K562 (cell line): ENCODE results near the gene PLIN5. TPM values are rescaled to one million over a fixed set of nuclear protein-coding genes. Genes with fewer than 3 reads are reported as not detected.

ENCODE experiments used
- CREB1 ChIP-seq, 2 experiments: sonication (generic) in 1 of 2; formaldehyde crosslinking in 1 of 2; IDR thresholded peaks; 2 replicates each; pipeline versions ENCODE4 v1.6.1 to v1.8.0; 2012 to 2022; ENCODE audit warnings: inconsistent platforms in 1 of 2, mild to moderate bottlenecking in 1 of 2, missing genetic modification reagents in 1 of 2, moderate library complexity in 1 of 2
- ETV1 ChIP-seq: fragments of 450-650 bp; conservative IDR thresholded peaks from 2 replicates; pipeline ENCODE4 v1.6.1; 2016; ENCODE audit warnings: missing genetic modification characterization, control low read depth, low read depth, missing compliant biosample characterization
- GABPA ChIP-seq: fragments of 200-800 bp; sonication (Bioruptor generic); conservative IDR thresholded peaks from 2 replicates; pipeline ENCODE4 v1.6.1; 2016; ENCODE audit warnings: low read depth, missing genetic modification characterization, missing compliant biosample characterization
- HDAC1 ChIP-seq, 2 experiments: fragments of 450-650 bp; IDR thresholded peaks; 2 replicates each; pipeline ENCODE4 v1.6.1; 2016 to 2017; ENCODE audit warnings: inconsistent platforms in 1 of 2, mild to moderate bottlenecking in 1 of 2, moderate library complexity in 1 of 2
- KDM1A ChIP-seq, 2 experiments: fragments of 450-650 bp; IDR thresholded peaks; 2 replicates each; pipeline ENCODE4 v1.6.1; 2016; ENCODE audit warnings: mild to moderate bottlenecking in 2 of 2
- NFIX ChIP-seq: fragments of 250-450 bp; sonication (Bioruptor Pico); IDR thresholded peaks from 2 replicates; pipeline ENCODE4 v1.4.0; 2020; ENCODE audit warnings: low read depth, mild to moderate bottlenecking, moderate library complexity
- NONO ChIP-seq, 2 experiments: fragments of 200-400 bp in 1 of 2; fragments of 450-650 bp in 1 of 2; formaldehyde crosslinking in 1 of 2; IDR thresholded peaks; 2 replicates each; pipeline ENCODE4 v1.6.1; 2017; ENCODE audit warnings: low read depth in 2 of 2, mild to moderate bottlenecking in 2 of 2, moderate library complexity in 2 of 2, low read length in 1 of 2
- POLR2G ChIP-seq: fragments of 200-400 bp; formaldehyde crosslinking; IDR thresholded peaks from 2 replicates; pipeline ENCODE4 v1.6.1; 2017; ENCODE audit warnings: low read depth, mild to moderate bottlenecking, antibody characterized with exemption, low read length, moderate library complexity
- POLR2H ChIP-seq: IDR thresholded peaks from 2 replicates; pipeline ENCODE4 v1.6.1; 2016; ENCODE audit warnings: missing genetic modification characterization, low read depth, mild to moderate bottlenecking, control low read depth, missing compliant biosample characterization, moderate library complexity
- TEAD2 ChIP-seq: fragments of 450-650 bp; IDR thresholded peaks from 2 replicates; pipeline ENCODE4 v1.6.1; 2016; ENCODE audit warnings: missing genetic modification characterization, control low read depth, missing compliant biosample characterization
- ZNF197 ChIP-seq: fragments of 200-800 bp; sonication (Bioruptor generic); IDR thresholded peaks from 2 replicates; pipeline ENCODE4 v1.6.1; 2016; ENCODE audit warnings: low read depth, missing genetic modification characterization, missing compliant biosample characterization
- ZNF551 ChIP-seq: fragments of 250-450 bp; sonication (Bioruptor Pico); IDR thresholded peaks from 2 replicates; pipeline ENCODE4 v1.5.0; 2021; ENCODE audit warnings: mild to moderate bottlenecking, moderate library complexity
- ZNF75A ChIP-seq: fragments of 450-650 bp; formaldehyde crosslinking; IDR thresholded peaks from 2 replicates; pipeline ENCODE4 v1.4.0; 2020; ENCODE audit warnings: mild to moderate bottlenecking
- polyA plus RNA-seq, 8 experiments: library from polyadenylated mRNA; depleted of rRNA in 4 of 8; stranded (reverse) in 5 of 8; unstranded in 3 of 8; fragments of >200 nt; fragmentation: Nextera tagmentation in 2 of 8; fragmentation: Illumina TruSeq in 1 of 8; extraction: Ambion mirVana in 2 of 8; extraction: Trizol in 1 of 8; gene quantifications; 2 replicates each; pipeline versions ENCODE4 v1.2.1 to v1.2.3, GENCODE V29; 2011 to 2014; ENCODE audit warnings: inconsistent platforms in 1 of 8, missing spikeins in 1 of 8
- total RNA-seq, 7 experiments: library from RNA; depleted of rRNA in 6 of 7; stranded (reverse); fragments of >200 nt in 6 of 7; fragmentation: Illumina TruSeq in 2 of 7; extraction: Trizol in 2 of 7; gene quantifications; 2 replicates each; pipeline versions ENCODE4 v1.2.1 to v1.2.3, GENCODE V29; 2011 to 2021; ENCODE audit warnings: low replicate concordance in 1 of 7
- TF ChIP-seq, protein P1 (sequence below): fragments of 250-450 bp; sonication (Bioruptor Pico); IDR thresholded peaks from 2 replicates; pipeline ENCODE4 v1.8.0; 2021; ENCODE audit warnings: mild to moderate bottlenecking, moderate library complexity
- TF ChIP-seq, protein P2 (sequence below): fragments of 200-400 bp; formaldehyde crosslinking; IDR thresholded peaks from 2 replicates; pipeline ENCODE4 v1.6.1; 2017; ENCODE audit warnings: mild to moderate bottlenecking, low read depth, low read length, moderate library complexity
- TF ChIP-seq, protein P3 (sequence below): sonication (generic); formaldehyde crosslinking; IDR thresholded peaks from 2 replicates; pipeline ENCODE4 v1.8.1; 2023; ENCODE audit warnings: missing genetic modification reagents, mild to moderate bottlenecking, borderline replicate concordance

The PLIN5 gene
- total and polyA plus RNA-seq, 9 of the 15 experiments (the other 6 are each of a cell fraction or from before 2014, with no cell fraction given), result 0.04 to 1.3 (median 0.50) TPM

DNA sequence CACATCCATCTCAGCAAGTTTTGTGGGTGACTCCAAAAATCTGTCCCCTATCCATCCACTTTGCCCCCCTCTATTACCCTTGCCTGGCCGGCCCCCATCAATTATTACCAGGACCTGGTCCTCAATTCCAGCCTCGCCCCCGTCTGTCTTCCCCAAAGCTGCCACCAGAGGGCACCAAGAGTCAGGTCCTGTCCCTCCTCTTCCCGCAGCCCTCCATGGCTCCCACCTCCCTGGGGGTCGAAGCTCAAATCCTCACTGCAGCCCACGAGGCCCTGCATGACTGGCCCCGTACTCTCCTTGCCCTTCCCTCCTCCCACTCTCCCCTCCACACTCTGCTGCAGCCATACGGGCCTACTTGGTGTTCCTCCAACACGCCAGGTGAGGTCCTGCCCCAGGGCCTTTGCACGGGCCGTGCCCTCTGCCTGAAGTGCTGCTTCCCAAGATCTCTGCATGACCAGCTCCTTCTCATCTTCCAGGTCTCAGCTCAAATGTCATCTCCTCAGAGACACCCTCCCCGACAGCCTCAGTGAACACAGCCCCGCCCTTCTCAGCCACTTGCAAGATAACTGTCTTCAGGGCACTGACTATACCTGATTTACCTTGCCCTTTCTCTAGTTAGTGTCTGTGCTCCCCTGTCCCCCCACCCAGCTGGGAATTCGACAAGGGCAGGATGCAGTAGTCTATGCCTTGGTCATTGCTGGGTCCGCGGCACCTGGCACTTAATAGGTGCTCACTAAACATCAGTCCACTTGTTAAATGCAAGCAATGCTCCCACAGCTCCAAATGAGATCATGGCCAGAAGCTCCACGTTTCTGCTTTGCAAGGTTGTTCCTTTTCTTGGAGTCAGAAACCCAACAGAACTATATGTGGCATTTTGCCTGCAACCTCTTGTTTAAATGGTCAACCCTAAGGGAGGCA is 41.3 kb upstream of the PLIN5 start (continued):
- no peak for TF ChIP-seq CREB1 (IDR thresholded peaks at IDR 0.05)
- no peak for TF ChIP-seq CREB1 (CRISPR knock-in tag; IDR thresholded peaks at IDR 0.05)
- TF ChIP-seq, protein P1, sequence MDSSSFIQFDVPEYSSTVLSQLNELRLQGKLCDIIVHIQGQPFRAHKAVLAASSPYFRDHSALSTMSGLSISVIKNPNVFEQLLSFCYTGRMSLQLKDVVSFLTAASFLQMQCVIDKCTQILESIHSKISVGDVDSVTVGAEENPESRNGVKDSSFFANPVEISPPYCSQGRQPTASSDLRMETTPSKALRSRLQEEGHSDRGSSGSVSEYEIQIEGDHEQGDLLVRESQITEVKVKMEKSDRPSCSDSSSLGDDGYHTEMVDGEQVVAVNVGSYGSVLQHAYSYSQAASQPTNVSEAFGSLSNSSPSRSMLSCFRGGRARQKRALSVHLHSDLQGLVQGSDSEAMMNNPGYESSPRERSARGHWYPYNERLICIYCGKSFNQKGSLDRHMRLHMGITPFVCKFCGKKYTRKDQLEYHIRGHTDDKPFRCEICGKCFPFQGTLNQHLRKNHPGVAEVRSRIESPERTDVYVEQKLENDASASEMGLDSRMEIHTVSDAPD (CRISPR knock-in tag), result no peak
- no peak for TF ChIP-seq GABPA (tag)
- no peak for TF ChIP-seq ETV1
- no peak for TF ChIP-seq ZNF197 (CRISPR knock-in tag)
- peak; percentile 75 to 83; a peak in 3 of 4 replicates for TF ChIP-seq HDAC1 (IDR thresholded peaks at IDR 0.05)
- TF ChIP-seq KDM1A (IDR thresholded peaks at IDR 0.05), result peak; percentile 94 to 97
- TF ChIP-seq, protein P2, sequence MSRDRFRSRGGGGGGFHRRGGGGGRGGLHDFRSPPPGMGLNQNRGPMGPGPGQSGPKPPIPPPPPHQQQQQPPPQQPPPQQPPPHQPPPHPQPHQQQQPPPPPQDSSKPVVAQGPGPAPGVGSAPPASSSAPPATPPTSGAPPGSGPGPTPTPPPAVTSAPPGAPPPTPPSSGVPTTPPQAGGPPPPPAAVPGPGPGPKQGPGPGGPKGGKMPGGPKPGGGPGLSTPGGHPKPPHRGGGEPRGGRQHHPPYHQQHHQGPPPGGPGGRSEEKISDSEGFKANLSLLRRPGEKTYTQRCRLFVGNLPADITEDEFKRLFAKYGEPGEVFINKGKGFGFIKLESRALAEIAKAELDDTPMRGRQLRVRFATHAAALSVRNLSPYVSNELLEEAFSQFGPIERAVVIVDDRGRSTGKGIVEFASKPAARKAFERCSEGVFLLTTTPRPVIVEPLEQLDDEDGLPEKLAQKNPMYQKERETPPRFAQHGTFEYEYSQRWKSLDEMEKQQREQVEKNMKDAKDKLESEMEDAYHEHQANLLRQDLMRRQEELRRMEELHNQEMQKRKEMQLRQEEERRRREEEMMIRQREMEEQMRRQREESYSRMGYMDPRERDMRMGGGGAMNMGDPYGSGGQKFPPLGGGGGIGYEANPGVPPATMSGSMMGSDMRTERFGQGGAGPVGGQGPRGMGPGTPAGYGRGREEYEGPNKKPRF, result no peak
- no peak for TF ChIP-seq NFIX (CRISPR knock-in tag)
- TF ChIP-seq, protein P3, sequence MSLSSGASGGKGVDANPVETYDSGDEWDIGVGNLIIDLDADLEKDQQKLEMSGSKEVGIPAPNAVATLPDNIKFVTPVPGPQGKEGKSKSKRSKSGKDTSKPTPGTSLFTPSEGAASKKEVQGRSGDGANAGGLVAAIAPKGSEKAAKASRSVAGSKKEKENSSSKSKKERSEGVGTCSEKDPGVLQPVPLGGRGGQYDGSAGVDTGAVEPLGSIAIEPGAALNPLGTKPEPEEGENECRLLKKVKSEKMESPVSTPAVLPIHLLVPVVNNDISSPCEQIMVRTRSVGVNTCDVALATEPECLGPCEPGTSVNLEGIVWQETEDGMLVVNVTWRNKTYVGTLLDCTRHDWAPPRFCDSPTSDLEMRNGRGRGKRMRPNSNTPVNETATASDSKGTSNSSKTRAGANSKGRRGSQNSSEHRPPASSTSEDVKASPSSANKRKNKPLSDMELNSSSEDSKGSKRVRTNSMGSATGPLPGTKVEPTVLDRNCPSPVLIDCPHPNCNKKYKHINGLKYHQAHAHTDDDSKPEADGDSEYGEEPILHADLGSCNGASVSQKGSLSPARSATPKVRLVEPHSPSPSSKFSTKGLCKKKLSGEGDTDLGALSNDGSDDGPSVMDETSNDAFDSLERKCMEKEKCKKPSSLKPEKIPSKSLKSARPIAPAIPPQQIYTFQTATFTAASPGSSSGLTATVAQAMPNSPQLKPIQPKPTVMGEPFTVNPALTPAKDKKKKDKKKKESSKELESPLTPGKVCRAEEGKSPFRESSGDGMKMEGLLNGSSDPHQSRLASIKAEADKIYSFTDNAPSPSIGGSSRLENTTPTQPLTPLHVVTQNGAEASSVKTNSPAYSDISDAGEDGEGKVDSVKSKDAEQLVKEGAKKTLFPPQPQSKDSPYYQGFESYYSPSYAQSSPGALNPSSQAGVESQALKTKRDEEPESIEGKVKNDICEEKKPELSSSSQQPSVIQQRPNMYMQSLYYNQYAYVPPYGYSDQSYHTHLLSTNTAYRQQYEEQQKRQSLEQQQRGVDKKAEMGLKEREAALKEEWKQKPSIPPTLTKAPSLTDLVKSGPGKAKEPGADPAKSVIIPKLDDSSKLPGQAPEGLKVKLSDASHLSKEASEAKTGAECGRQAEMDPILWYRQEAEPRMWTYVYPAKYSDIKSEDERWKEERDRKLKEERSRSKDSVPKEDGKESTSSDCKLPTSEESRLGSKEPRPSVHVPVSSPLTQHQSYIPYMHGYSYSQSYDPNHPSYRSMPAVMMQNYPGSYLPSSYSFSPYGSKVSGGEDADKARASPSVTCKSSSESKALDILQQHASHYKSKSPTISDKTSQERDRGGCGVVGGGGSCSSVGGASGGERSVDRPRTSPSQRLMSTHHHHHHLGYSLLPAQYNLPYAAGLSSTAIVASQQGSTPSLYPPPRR (CRISPR knock-in tag), result 0 out of 2 replicates have a peak, but pooled peaks have one; percentile 39
- TF ChIP-seq ZNF75A (CRISPR knock-in tag), result no peak
- no peak for TF ChIP-seq POLR2H (tag)
- no peak for TF ChIP-seq TEAD2 (tag)
- TF ChIP-seq NONO (IDR thresholded peaks at IDR 0.05; ENCODE audit: low read depth in 2 of 2, low read length in 1 of 2), result no peak
- no peak for TF ChIP-seq ZNF551 (CRISPR knock-in tag)
- no peak for TF ChIP-seq POLR2G
